ENCODE results near the gene MRPS12. TPM values are rescaled to one million over a fixed set of nuclear protein-coding genes. Genes with fewer than 3 reads are reported as not detected.

MRPS12 gene
- polyA plus RNA-seq, 2 of the 4 experiments (the other 2 are of a cell fraction): 92.8 to 217 TPM

DNA sequence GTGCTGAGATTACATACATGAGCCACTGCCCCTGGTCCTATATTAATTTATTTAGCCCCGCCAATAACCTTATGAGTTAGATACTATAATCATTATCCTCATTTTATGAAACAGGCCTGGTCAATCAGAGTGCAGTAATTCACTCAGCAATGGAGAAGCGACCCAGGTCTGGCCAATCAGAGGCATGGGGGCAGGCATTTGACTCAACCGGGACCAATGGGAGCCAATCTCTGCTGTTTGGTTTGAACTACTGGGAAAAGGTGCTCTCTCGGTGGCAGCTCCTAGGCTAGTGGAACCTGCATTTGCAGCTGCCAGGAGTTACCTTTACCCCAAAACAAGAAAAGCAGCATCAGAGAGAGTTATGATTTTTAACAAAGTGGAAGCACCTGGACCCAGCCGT, 37.9 kb upstream of the MRPS12 start:
- FAIRE-seq (peak; percentile 90), ATAC-seq (peak in 1 of 2 experiments; percentile 44; a peak in 2 of 6 replicates), DNase-seq (ENCODE audit: low read depth in 1 of 2, low spot score in 1 of 2) (no peak)
- Histone ChIP-seq H3K4me1 (no peaks in the 10 kb centered on the region), H3K4me3 (no peak overlapping the region), H3K9me3 (no peaks in the 10 kb centered on the region), H3K4me2 (no peak overlapping the region), H3K27ac (no peak overlapping the region)
- CTCF ChIA-PET: interaction anchor here (0.9 to 31.8 kb wide), 5 partner anchors 25 to 378 kb away, joined by 3 to 652 read pairs (median 9); partner anchors contain the start of genes MRPS12, RINL and SARS2
- POLR2A ChIA-PET: no interaction called here
- 92% methylated on average over 5 of the region's 5 CpGs for WGBS (ENCODE audit: missing lambda C conversion rate)
- TF ChIP-seq, protein P1, sequence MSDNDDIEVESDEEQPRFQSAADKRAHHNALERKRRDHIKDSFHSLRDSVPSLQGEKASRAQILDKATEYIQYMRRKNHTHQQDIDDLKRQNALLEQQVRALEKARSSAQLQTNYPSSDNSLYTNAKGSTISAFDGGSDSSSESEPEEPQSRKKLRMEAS (IDR thresholded peaks at IDR 0.05): no peak
- TF ChIP-seq ZSCAN20 (CRISPR knock-in tag; IDR thresholded peaks at IDR 0.05) (no peak), USF2 (IDR thresholded peaks at IDR 0.05) (no peak), CEBPB (IDR thresholded peaks at IDR 0.05) (no peak), CHD4 (IDR thresholded peaks at IDR 0.05; ENCODE audit: borderline replicate concordance) (no peak), TFCP2L1 (CRISPR knock-in tag; IDR thresholded peaks at IDR 0.05) (no peak), RARB (CRISPR knock-in tag; IDR thresholded peaks at IDR 0.05) (no peak)

- ATAC-seq (no peak; a peak in 1 of 6 replicates), DNase-seq (ENCODE audit: low read depth in 1 of 2, low spot score in 1 of 2) (no peak), FAIRE-seq (no peak)
- TF ChIP-seq, protein P2, sequence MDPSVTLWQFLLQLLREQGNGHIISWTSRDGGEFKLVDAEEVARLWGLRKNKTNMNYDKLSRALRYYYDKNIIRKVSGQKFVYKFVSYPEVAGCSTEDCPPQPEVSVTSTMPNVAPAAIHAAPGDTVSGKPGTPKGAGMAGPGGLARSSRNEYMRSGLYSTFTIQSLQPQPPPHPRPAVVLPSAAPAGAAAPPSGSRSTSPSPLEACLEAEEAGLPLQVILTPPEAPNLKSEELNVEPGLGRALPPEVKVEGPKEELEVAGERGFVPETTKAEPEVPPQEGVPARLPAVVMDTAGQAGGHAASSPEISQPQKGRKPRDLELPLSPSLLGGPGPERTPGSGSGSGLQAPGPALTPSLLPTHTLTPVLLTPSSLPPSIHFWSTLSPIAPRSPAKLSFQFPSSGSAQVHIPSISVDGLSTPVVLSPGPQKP (IDR thresholded peaks at IDR 0.05; ENCODE audit: low read depth, low read length): no peak
- TF ChIP-seq HES2 (IDR thresholded peaks at IDR 0.05) (no peak), CEBPB (IDR thresholded peaks at IDR 0.05) (no peak), RFX5 (IDR thresholded peaks at IDR 0.05) (no peak), ZC3H11A (IDR thresholded peaks at IDR 0.05) (0 out of 2 replicates have a peak, but pooled peaks have one; percentile 8), JUN (IDR thresholded peaks at IDR 0.05) (no peak), BCL3 (IDR thresholded peaks at IDR 0.05) (no peak), ZNF302 (CRISPR knock-in tag; IDR thresholded peaks at IDR 0.05) (no peak)
- H3K9me3 ChIP-seq: no peaks in the 10 kb centered on the region
- H3K4me1 ChIP-seq: peaks cover under 1% of the 10 kb centered on the region; the same call in 1 of the 3 replicates
- no peak overlapping the region for H3K27ac ChIP-seq
- ChIA-PET CTCF (interaction anchor here (0.9 to 31.8 kb wide), 6 partner anchors 25 to 378 kb away, joined by 3 to 652 read pairs (median 6); partner anchors contain the start of genes MRPS12, RINL and SARS2), POLR2A (no interaction called here)
- H3K4me3 ChIP-seq: no peak overlapping the region
- WGBS (ENCODE audit: missing lambda C conversion rate): 92% methylated on average over 14 of the region's 14 CpGs
- H3K4me2 ChIP-seq: no peak overlapping the region
Measured at GRCh38 chr19:38893341-38893771, 37.4 kb upstream of the MRPS12 start.

DNA sequence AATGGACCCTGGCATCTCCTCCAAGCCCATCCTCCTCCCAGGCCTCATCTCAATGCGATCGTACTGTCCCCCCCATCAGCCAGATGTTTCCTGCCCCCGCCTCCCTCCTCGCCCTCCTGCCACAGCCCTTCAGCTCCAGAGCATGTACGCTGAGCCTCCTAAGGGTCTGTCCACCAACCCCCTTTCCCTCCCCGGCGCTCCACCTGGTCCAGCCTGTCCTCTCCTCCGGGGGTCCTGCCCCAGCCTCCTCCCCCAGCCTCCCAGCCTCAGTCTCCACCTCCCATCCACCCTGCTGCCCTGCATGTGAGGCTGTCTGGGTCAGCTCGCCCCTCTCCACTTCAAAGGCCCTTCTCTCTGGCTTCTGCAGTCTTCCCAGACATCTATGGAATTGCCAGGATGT, 35.8 kb upstream of the MRPS12 start:
- H3K4me3 ChIP-seq: no peak overlapping the region
- no peaks in the 10 kb centered on the region for H3K9me3 ChIP-seq
- H3K4me1 ChIP-seq: peaks cover 7% of the 10 kb centered on the region; the same call in 2 of the 3 replicates
- TF ChIP-seq CEBPB (IDR thresholded peaks at IDR 0.05): no peak
- TF ChIP-seq, protein P3, sequence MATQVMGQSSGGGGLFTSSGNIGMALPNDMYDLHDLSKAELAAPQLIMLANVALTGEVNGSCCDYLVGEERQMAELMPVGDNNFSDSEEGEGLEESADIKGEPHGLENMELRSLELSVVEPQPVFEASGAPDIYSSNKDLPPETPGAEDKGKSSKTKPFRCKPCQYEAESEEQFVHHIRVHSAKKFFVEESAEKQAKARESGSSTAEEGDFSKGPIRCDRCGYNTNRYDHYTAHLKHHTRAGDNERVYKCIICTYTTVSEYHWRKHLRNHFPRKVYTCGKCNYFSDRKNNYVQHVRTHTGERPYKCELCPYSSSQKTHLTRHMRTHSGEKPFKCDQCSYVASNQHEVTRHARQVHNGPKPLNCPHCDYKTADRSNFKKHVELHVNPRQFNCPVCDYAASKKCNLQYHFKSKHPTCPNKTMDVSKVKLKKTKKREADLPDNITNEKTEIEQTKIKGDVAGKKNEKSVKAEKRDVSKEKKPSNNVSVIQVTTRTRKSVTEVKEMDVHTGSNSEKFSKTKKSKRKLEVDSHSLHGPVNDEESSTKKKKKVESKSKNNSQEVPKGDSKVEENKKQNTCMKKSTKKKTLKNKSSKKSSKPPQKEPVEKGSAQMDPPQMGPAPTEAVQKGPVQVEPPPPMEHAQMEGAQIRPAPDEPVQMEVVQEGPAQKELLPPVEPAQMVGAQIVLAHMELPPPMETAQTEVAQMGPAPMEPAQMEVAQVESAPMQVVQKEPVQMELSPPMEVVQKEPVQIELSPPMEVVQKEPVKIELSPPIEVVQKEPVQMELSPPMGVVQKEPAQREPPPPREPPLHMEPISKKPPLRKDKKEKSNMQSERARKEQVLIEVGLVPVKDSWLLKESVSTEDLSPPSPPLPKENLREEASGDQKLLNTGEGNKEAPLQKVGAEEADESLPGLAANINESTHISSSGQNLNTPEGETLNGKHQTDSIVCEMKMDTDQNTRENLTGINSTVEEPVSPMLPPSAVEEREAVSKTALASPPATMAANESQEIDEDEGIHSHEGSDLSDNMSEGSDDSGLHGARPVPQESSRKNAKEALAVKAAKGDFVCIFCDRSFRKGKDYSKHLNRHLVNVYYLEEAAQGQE (IDR thresholded peaks at IDR 0.05): no peak
- no peak for TF ChIP-seq FOSL2 (IDR thresholded peaks at IDR 0.05)
- TF ChIP-seq FOSL2 (CRISPR knock-in tag; IDR thresholded peaks at IDR 0.05): no peak
- TF ChIP-seq FOSB (CRISPR knock-in tag; IDR thresholded peaks at IDR 0.05): no peak
- TF ChIP-seq CHD4 (IDR thresholded peaks at IDR 0.05; ENCODE audit: borderline replicate concordance): no peak
- TF ChIP-seq NFE2L2 (conservative IDR thresholded peaks at IDR 0.05; ENCODE audit: low read length): no peak
- TF ChIP-seq EHMT2 (IDR thresholded peaks at IDR 0.05; ENCODE audit: low read depth): no peak
- TF ChIP-seq RNF2 (IDR thresholded peaks at IDR 0.05; ENCODE audit: borderline replicate concordance, low read depth): no peak
- TF ChIP-seq ESRRA (IDR thresholded peaks at IDR 0.05; ENCODE audit: borderline replicate concordance, low read length): no peak
- no peak for TF ChIP-seq ZFP36 (IDR thresholded peaks at IDR 0.05; ENCODE audit: borderline replicate concordance, partially characterized antibody)
- H3K27ac ChIP-seq: no peak overlapping the region
- H3K4me2 ChIP-seq: no peak overlapping the region
- ATAC-seq: no peak
- no peak for FAIRE-seq
- WGBS (ENCODE audit: missing lambda C conversion rate): 78% methylated on average over 9 of the region's 9 CpGs
- ChIA-PET CTCF (interaction anchor here (1.3 to 31.8 kb wide), 7 partner anchors 8 to 351 kb away, joined by 4 to 652 read pairs (median 5); partner anchors contain the start of genes MRPS12, RINL and SARS2), POLR2A (no interaction called here)
- DNase-seq (ENCODE audit: low read depth in 1 of 2, low spot score in 1 of 2): no peak
